GDM1 (cell line): ENCODE measurements around the gene SLC35F6.
"Not testable (repeated sequence)": the region's sequence is repeated elsewhere in the genome, so short reads cannot be mapped to it uniquely, and the experiment has no call there.

Experiments used
- DNase-seq: peaks from one replicate; lab custom pipeline; 2025; lab: John Stamatoyannopoulos, UW

SLC35F6 gene

DNA sequence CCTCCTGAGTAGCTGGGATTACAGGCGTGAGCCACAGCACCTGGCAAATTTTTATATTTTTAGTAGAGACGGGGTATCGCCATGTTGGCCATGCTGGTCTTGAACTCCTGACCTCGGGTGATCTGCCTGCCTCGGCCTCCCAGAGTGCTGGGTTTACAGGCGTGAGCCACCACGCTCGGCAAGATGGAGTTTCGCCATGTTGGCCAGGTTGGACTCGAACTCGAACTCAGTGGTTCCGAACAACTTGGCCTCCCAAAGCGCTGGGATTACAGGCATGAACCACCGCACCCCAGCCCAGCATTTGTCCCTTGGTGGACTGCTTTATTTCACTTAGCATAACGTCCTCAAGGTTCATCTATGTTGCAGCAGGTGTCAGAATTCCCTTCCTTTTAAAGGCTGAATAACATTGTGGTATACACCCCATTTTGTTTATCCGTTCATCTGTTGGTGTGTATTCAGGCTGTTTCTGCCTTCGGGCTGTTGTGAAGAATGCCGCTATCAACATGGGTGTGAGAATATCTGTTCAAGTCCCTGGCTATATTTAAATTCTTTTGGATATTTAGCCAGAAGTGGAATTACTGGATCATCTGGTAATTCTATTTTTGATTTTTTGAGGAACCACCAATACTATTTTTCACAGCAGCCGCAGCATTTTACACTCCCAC lies 20.6 kb downstream of the SLC35F6 start:
- no peak for DNase-seq

DNA sequence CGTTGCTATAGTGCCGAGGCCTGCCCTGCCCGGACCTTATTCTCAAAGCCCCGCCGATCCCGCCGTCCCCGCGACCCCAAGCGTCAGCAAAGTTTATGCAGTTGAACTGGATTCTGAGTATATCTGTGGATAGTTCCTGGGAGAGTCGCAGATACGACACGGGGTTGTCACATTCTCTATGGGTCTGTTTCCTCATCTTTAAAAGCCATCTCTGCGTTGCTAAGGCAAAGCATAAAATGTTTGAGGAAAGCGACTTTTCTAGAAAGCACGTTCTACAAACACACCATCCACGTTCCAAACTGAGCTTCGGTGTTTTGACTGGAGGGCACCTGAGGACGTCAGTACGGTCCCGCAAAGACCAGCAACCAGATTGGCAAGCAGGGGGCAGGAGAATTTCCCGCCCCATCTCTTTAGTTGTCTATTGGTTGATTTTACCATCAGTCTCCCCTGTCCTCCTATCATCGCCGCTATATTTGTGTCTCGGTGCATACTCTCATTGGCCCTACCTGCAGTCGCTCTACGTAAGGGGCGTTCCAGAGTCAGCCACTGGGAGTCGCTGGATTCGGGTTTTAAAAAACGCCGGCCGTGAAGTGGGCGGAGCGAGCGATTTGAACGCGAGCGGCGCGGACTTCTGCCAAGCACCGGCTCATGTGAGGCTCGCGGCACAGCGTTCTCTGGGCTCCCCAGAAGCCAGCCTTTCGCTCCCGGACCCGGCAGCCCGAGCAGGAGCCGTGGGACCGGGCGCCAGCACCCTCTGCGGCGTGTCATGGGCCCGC lies 21.5 kb downstream of the SLC35F6 start, which contains the start of gene CENPA:
Gene CENPA (plus strand): TSS at position 626 of the 776 bp plus-strand sequence. CDS start 141 bp downstream, at position 767.
- DNase-seq = peak; percentile 97

DNA sequence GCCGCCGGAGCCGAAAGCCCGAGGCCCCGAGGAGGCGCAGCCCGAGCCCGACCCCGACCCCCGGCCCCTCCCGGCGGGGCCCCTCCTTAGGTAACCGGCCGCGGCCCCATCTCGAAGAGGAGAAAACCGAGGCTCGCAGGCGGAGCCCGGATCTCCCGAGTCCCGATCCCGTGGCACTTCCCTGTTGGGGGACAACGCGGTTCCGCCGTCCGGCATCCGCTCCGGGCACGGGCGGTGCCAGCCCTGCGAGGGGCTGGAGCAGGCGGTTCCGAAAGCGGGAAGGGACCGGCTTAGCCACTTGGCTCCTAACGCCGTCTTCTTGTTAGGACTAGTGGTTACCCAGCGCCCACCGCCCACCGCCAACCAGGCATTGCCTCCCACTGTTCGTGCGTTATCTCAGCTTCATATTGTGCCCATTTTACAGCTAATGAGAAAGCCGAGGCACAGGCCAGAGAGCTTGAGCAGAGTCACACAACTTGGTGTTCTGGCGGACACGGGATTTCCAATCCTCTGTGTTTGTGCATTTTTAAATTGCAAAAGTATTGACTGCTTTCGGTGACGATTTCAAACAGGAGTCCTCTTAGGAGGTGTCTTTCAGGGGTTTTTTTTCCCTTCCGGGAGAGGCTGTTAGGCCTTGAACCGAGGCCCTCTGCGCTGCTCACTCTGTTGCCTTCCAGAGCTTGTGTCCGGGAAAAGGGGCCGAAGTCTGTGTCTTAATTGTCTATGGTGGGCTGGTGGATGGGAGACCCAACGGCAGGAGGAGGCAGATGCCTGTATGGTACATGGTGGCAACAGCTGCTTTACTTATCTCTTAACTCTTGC lies 22.3 kb downstream of the SLC35F6 start:
- no peak for DNase-seq

DNA sequence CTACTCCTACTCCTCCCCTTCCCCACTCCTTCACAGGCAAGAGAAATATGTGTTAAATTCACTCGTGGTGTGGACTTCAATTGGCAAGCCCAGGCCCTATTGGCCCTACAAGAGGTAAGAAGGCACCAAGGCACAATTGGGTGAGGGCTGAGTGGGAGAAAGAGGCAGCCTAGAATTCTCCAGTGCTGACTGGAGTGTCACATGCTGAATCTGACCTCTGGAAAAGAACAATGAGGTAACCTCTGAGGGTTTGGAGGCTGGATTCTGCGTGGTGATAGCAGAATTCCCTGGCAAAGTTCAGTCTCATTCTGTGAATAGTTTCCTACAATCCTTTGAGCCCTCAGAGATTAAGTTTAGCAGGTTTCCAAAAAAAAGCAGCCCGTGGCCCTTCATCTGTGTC lies 28.6 kb downstream of the SLC35F6 start:
- no peak for DNase-seq

DNA sequence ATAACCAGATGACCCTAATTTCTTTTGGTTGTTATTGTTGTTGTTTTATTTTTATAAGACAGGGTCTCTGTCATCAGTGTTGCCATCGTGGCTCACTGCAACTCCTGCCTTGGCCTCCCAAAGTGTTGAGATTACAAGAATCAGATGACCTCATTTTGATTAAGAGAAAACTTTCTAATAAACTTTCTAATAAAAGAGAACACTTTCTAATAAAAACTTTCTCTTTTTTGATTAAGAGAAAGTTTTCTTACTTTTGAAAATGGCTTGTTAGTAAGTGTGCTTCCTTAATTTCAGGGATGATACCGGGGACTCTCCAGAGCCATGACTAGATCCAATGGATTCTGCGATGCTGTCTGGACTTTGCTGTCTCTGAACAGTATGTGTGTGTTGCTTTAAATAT lies 29.4 kb downstream of the SLC35F6 start:
- DNase-seq = no peak

DNA sequence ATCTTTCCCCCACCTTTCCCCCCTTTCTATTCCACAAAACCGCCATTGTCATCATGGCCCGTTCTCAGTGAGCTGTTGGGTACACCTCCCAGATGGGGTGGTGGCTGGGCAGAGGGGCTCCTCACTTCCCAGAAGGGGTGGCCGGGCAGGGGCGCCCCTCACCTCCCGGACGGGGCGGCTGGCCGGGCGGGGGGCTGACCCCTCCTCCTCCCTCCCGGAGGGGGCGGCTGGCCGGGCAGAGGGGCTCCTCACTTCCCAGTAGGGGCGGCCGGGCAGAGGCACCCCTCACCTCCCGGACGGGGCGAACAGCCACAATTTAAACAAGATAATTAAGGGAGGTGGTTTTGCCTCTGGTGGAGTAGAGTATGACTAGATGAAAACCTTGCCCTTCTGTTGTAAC lies 31.1 kb downstream of the SLC35F6 start:
- not testable (repeated sequence) for DNase-seq

DNA sequence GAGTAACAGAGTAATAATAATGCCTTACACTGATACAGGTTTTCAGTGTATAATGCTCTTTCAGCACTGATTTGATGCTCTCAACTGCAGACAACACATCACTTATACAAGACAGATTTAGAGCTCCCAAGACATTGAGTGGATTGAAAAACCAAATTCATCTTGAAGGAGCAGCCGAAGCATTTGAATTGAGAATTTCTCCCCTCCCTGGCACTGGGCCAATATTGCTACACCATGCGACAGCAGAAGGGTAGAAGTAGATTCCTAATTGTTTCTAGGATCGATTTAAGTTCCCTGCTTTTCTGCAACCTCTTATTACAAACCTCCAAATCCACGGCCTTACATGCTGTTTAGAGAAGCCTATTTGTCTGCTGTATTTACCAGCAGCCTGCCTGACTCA lies 37.2 kb downstream of the SLC35F6 start:
- no peak for DNase-seq

DNA sequence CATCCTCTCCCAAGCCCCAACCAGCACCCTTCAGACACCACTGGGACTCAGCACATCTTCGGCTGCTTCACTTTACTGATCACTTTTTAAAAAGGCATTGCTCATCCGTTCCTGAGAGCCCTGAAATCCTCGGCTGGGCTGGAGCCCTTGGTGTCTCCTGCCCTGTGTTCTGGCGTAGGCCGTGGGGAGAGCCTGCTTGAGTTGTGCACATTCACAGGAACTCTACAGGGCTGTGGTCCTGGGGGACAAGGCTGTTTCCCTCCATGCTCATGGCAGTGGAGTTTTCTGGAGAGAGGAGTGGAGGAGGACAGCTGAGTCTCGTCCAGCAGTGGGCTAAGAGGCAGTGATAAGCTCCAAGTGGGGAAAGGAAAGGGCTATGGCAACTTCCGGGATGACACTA lies 37.7 kb downstream of the SLC35F6 start:
- no peak for DNase-seq

DNA sequence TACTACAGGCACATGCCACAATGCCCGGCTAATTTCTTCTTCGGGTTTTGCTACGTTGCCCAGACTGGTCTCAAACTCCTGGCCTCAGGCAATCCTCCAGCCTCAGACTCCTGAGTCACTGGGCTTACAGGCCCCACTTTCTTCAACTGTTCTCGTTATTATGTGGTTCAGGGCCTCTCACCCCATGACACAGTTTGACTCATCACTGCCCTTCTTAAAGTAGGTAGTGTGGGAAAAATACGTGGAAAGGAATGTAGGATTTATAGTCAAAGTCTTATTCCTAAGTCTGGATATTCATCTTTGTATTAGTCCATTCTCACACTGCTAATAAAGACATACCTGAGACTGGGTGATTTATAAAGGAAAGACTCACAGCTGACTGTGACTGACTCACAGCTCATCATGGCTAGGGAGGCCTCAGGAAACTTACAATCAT lies 41.2 kb downstream of the SLC35F6 start:
- DNase-seq = no peak

DNA sequence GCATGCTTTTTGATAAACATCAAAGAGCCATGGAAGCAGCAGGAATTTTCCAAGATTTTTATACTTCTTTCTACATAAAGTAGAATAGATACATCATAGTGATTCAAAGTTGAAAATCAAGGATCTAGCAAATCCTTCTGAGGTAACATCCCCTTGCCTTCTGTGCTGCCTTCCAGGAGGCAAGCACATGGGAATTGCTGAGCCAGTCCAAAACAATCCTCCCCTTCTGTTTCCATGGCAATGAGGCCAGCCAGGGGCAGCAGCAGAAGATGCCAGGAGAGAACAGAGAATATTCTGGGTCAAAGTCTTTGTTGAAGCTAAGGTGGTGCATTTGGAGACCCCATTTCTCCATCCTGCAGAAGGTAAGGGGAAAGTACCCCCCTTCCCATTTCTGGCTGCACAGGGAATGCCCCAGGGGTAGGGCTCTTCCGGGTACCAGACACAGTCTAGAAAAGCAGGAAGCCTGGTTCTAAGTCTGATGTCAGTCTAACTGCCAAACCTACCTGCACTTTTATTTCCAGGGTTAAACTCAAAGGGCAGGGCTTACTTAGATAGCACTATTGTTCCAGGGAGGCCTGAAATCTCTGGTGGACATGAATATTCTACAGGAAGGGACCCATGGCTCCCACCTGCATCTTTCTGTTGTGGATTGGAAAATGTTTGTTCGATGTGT lies 43.8 kb downstream of the SLC35F6 start:
- no peak for DNase-seq

DNA sequence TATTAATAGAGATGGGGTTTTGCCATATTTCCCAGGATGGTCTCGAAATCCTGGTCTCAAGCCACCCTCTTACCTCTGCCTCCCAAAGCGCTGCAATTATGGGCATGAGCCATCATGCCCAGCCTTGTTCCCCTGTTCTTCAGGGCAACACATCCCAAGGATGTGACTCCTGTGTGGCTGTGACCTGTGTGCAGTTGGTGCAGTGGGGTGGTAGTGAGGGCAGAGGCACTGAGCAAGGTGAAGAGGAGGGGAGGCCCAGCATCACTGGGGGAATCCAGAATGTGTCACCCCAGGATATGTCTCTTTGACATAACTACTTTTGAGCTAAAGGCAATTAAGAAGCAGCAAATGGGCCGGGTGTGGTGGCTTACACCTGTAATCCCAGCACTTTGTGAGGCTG lies 45.1 kb downstream of the SLC35F6 start:
- DNase-seq = no peak

DNA sequence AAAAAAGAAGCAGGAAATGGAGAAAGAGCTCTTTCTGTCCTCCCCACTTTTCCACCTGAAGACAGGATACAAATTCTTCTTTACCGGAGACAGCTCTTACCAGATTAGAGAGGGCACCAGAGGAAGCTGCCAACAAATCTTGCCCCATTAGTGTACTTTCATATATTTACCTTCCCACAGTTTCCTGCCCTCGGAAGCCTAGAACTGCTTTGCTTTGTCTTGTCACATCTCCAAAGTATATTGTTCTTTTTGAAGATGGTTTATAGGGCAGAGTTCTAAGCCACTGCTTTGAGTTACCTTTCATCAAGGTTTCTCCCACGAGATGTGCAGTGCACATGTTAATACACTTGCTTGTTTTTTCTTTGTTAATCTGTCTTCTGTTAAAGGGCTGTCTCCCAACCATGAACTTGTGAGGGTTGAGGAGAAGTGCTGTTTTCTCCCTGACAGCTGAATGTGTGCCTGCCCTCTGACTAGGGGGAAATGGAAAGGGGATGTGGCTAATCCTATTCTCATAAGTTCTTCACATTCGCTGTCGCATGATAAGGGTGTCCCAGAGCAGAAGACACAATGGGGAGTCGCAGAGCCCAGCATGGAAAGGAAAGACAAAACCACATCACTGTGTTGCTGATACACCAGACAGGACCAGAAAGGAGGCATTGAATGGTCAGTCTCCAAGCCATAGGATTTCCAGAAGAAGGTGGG lies 45.9 kb downstream of the SLC35F6 start:
- DNase-seq = peak; percentile 68

DNA sequence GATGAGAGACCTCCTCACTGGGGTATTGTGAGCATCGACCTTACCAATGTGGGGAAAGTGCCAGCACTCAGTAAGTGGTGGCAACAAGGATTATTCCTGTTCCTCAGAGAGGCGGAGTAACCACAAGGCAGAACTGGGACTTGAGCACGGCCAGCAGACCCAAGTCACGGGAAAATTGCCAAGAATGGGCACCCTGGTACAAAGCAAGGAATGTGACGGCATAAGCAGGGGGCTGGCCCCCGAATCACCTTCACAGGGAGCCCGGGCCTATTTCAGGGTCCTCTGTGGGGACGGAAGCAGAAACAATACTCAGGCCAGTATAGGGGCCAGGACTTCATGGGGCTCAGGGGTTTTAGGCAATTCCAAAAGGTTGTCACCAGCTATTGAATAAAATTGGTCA lies 47.2 kb downstream of the SLC35F6 start:
- DNase-seq = no peak

DNA sequence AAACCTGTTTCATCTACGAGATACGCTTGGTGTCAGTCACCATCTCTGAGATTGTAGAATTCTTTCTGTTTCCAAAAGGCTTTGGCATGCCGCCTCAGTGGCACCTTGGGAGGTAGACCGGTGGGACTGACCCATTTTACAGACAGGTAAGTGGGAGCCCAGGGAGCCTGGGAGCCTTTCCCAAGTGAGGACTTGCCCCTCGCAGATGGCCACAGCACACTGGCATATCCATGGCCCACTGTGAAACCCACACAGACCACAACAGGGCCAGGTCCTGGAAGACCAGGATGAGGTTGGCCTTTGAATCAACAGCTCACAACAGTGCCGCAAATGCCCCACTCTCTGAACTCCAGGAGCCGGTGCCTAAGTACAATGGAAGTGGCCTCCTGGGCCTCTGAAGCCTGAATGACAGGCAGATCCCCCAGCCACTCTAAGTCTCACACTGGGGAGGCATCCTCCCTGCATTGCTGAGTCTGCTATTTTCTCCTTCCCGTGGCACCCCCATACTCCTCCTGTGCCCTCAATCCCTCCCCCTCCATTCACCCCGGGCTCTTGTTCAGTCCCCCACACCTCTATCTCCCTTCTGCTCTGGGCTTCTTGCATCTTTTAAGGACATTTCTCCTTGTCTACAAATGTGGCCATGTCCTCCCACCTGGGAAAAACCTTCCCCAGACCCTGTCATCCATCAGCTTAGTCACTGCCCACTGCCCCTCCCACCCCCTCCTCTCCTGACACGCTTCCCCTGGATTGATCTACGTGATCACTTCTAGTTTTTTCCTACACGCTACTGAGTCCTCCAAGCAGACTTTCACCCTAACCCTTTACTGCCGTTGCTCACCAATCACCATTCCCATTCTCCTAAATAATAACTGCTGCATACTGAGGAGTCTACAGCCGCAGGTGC lies 48.0 kb downstream of the SLC35F6 start:
- no peak for DNase-seq

DNA sequence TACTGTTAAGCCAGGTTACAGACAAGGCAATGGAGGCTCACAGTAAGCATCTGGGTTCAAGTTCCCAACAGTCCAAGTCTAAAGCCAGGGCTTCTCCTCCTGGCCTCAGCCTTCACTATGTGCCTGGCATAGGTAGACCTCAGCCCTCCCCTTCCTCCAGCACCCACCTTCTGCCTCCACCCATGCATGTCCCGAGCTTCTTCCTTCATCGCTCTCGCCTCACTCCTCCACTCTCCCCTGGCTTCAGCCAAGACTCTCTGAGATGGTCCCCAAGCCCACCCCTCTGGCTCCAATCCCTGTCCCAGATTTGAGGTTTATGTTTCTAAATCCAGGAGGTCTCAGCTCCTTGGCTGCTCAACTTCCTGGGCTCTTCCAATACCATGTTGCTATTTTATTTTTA lies 48.6 kb downstream of the SLC35F6 start:
- no peak for DNase-seq

DNA sequence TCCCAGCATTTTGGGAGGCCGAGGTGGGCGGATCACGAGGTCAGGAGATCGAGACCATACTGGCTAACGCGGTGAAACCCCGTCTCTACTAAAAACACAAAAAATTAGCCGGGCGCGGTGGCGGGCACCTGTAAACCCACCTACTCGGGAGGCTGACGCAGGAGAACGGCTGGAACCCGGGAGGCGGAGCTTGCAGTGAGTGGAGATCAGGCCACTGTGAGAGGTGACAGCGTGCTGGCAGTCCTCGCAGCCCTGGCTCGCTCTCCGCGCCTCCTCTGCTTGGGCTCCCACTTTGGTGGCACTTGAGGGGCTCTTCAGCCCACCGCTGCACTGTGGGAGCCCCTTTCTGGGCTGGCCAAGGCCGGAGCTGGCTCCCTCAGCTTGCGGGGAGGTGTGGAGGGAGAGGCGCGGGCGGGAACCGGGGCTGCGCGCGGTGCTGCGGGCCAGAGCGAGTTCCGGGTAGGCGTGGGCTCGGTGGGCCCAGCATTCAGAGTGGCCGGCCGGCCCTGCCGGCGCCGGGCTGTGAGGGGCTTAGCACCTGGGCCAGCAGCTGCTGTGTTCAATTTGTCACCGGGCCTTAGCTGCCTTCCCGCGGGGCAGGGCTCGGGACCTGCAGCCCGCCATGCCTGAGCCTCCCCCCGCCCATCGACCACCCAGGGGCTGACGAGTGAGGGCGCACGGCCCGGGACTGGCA lies 50.1 kb downstream of the SLC35F6 start:
- not testable (repeated sequence) for DNase-seq

DNA sequence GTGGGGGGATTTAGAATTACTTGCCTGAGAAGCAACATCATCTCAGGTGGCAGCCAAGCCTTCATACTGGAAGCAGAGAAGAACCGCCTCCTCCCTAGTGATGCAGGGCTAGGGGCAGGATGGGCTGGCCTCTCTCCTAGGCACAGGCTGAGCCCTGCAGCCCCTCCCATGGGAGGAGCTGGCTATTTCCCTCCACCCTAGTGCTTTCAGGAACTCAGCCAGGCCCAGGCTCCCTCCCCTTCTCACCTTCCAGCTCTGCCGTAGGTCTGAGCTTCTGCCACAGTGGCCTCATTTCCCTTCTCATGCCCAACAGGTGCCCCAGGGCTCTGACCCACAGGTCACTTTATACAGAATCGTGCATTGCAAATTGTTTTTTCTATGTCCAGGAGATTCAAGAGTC lies 52.8 kb downstream of the SLC35F6 start:
- no peak for DNase-seq

DNA sequence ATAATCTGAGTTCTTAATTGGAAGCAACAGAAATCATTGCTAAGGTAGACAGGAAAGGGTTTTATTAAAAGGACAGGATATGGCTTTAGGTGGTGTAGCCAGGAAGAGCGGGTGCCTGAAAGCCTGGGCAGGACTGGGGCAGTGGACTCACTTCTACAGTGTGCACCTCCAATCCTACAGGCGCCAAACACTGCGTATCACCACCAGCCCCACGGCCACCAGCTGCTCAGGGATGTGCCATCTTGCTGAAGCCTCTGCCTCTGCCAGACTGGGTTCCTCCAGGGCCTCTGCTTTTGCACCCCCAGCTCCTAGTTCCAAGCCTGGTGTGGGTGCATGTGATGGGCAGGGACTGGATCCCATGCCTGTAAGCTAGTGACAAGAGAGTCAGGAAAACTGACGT lies 54.2 kb downstream of the SLC35F6 start:
- DNase-seq = no peak

DNA sequence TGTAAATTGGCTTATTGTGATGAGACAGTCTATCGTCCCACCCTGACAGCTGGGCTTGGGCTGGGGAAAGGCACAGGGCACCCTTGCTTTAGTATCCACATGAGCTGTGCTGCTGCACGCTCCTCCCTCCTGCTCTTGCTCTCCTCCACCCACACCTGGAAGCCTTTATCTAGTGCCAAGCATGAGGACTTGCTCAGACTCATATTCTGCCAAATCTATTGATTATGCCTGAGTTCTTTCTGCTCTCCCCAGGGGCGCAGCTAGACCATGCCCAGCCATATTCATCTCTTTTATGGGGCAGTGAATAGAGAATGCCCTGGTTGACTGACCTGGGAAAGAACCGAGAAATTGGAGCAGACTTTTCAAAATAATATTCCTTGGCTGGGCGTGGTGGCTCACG lies 54.9 kb downstream of the SLC35F6 start:
- no peak for DNase-seq

DNA sequence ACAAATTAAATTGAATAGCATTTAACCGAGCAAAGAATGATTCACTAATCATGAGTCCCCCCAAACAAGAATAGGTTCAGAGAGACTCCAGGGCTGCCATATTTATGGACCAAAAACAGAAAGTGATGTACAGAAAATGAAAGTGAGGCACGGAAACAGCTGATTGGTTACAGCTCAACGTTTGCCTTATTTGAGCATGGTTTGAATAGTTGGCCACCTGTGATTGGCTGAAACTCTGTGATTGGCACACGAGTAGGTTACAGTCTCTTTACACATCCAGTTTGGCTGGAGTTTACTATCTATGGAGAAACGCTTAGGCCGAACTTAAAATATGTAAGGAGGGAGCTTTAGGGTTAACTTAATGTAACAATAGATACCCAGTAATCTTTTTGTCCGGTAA lies 56.8 kb downstream of the SLC35F6 start:
- no peak for DNase-seq
